ENCODE results near the gene AGK. TPM values are rescaled to one million over a fixed set of nuclear protein-coding genes. Genes with fewer than 3 reads are reported as not detected.

Gene AGK
- total and polyA plus RNA-seq, 2 of the 8 experiments (the other 6 are each of a cell fraction or from before 2014, with no cell fraction given): 25.8 to 34.0 TPM

GRCh38 chr7:141568227-141568626 lies 17.0 kb downstream of the AGK start:
- no peak overlapping the region for H2BK20ac ChIP-seq (ENCODE audit: low read length)
- POLR2A ChIA-PET (ENCODE audit: partially characterized antibody): no interaction called here
- no peaks in the 10 kb centered on the region for H3K79me1 ChIP-seq (ENCODE audit: low read depth, low read length)
- TF ChIP-seq ZNF274 (IDR thresholded peaks at IDR 0.05; ENCODE audit: borderline replicate concordance, extremely low read depth, low read length) (no peak), HDAC2 (IDR thresholded peaks at IDR 0.05; ENCODE audit: borderline replicate concordance in 1 of 2, low read depth in 2 of 2, low read length in 2 of 2) (no peak), POLR2A (IDR thresholded peaks at IDR 0.05; ENCODE audit: control extremely low read depth in 1 of 2, low read depth in 2 of 2, low read length in 2 of 2) (no peak), TAF1 (IDR thresholded peaks at IDR 0.05; ENCODE audit: low read depth, low read length) (no peak), NANOG (IDR thresholded peaks at IDR 0.05; ENCODE audit: insufficient read depth, low read depth, low read length, poor library complexity, severe bottlenecking) (no peak)
- H4K20me1 ChIP-seq (replicated peaks in 1 of 2; ENCODE audit: control insufficient read depth in 1 of 2, insufficient read depth in 2 of 2, low read length in 2 of 2): no peaks in the 10 kb centered on the region
- no peak overlapping the region for H3K4me2 ChIP-seq (ENCODE audit: insufficient read depth in 1 of 2, low read depth in 2 of 2, low read length in 2 of 2)
- H3K18ac ChIP-seq (ENCODE audit: extremely low read depth, low read length): no peak overlapping the region
- CTCF ChIA-PET (ENCODE audit: partially characterized antibody): interaction anchor here (1.1 to 1.5 kb wide), 3 partner anchors 16 to 49 kb away, joined by 3 to 6 read pairs (median 4); partner anchors contain the start of gene AGK
- no peak overlapping the region for H3K4me3 ChIP-seq (ENCODE audit: extremely low read depth in 1 of 4, insufficient read depth in 2 of 4, low read depth in 3 of 4, low read length in 4 of 4)
- H2BK120ac ChIP-seq (replicated peaks; ENCODE audit: low read depth, low read length): no peak overlapping the region
- H3K27ac ChIP-seq (ENCODE audit: low read depth, low read length): no peak overlapping the region
- DNase-seq (ENCODE audit: low read depth in 1 of 2, low spot score in 2 of 2) (no peak), FAIRE-seq (no peak)
- no peak overlapping the region for H2AK5ac ChIP-seq (ENCODE audit: low read depth, low read length)
- no peak overlapping the region for H3K14ac ChIP-seq (ENCODE audit: insufficient read length)
- H2BK15ac ChIP-seq (ENCODE audit: low read length): no peak overlapping the region
- no peak overlapping the region for H4K8ac ChIP-seq (ENCODE audit: extremely low read depth, insufficient read depth, low read length)
- no peak overlapping the region for H2BK12ac ChIP-seq (ENCODE audit: low read depth, low read length)
- peaks cover 0 to 9% (median 1%) of the 10 kb centered on the region in 4 experiments; a peak in 1 of 8 replicates for H3K36me3 ChIP-seq (ENCODE audit: control insufficient read depth in 2 of 4, insufficient read depth in 4 of 4, low read length in 3 of 4)
- WGBS, 2 experiments (ENCODE audit: extremely low coverage in 1 of 2, insufficient coverage in 1 of 2, insufficient read length in 1 of 2, insufficient replicate concordance in 2 of 2, low coverage in 1 of 2, low lambda C conversion rate in 2 of 2, missing lambda C conversion rate in 1 of 2): 94% methylated on average over 4 of the region's 4 CpGs; no CpG with 5 or more reads in 1 of the 2 experiments
- H3K9me3 ChIP-seq (ENCODE audit: insufficient read depth in 2 of 2, low read depth in 1 of 2, low read length in 1 of 2): no peaks in the 10 kb centered on the region
- no peak overlapping the region for H2AFZ ChIP-seq (ENCODE audit: low read length)
- H3K4me1 ChIP-seq (replicated peaks in 1 of 4; ENCODE audit: control insufficient read depth in 3 of 4, insufficient read depth in 4 of 4, low read length in 3 of 4): no peaks in the 10 kb centered on the region; a peak in 1 of 7 replicates
- H4K5ac ChIP-seq (ENCODE audit: insufficient read length, low read depth, low read length): no peak overlapping the region
- H2BK5ac ChIP-seq (ENCODE audit: low read depth, low read length): no peak overlapping the region
- H3K27me3 ChIP-seq (replicated peaks in 1 of 4; ENCODE audit: control insufficient read depth in 3 of 4, extremely low read depth in 1 of 4, insufficient read depth in 3 of 4, low read length in 3 of 4): no peaks in the 10 kb centered on the region
- no peak overlapping the region for H3K9ac ChIP-seq (replicated peaks in 1 of 4; ENCODE audit: extremely low read depth in 1 of 4, low read depth in 3 of 4, low read length in 3 of 4)
- H4K91ac ChIP-seq (replicated peaks; ENCODE audit: insufficient read length, low read length): no peak overlapping the region
- no peak overlapping the region for H3K4ac ChIP-seq (replicated peaks; ENCODE audit: insufficient read length, low read depth, low read length)
- no peak overlapping the region for H3K23ac ChIP-seq (ENCODE audit: insufficient read length)
- H3K56ac ChIP-seq (replicated peaks; ENCODE audit: insufficient read length, low read depth, low read length): no peak overlapping the region
- no peaks in the 10 kb centered on the region for H3K79me2 ChIP-seq (ENCODE audit: control insufficient read depth in 1 of 2, insufficient read depth in 2 of 2, low read length in 2 of 2)
- no peaks in the 10 kb centered on the region for H3K23me2 ChIP-seq (ENCODE audit: low read depth, low read length)
